Measurements from ENCODE around the gene GID8.

GID8 gene

GRCh38 chr20:62938105-62938888 lies at the start of gene GID8:
GID8 (plus strand) TSS chr20:62938147; CDS start chr20:62941503, 3,356 bp downstream.
- DNase-seq = peak; percentile 41 to 69

GRCh38 chr20:62888406-62888805 lies 49.5 kb upstream of the GID8 start:
- no peak for DNase-seq

- no peak for DNase-seq
Measured at GRCh38 chr20:62888910-62889309, 49.0 kb upstream of the GID8 start.

- no peak for DNase-seq
Measured at GRCh38 chr20:62889411-62889810, 48.5 kb upstream of the GID8 start.

- DNase-seq = no peak
Measured at GRCh38 chr20:62889871-62890270, 48.1 kb upstream of the GID8 start.

- no peak for DNase-seq
Measured at GRCh38 chr20:62890444-62890843, 47.5 kb upstream of the GID8 start.

- DNase-seq = no peak
Measured at GRCh38 chr20:62891111-62891510, 46.8 kb upstream of the GID8 start.

GRCh38 chr20:62892348-62893304 lies 45.3 kb upstream of the GID8 start:
- DNase-seq = no peak

GRCh38 chr20:62893700-62894099 lies 44.2 kb upstream of the GID8 start:
- no peak for DNase-seq

GRCh38 chr20:62894261-62894660 lies 43.7 kb upstream of the GID8 start:
- DNase-seq = no peak

- DNase-seq = no peak
Measured at GRCh38 chr20:62895539-62895938, 42.4 kb upstream of the GID8 start.

GRCh38 chr20:62896526-62896925 lies 41.4 kb upstream of the GID8 start:
- no peak for DNase-seq

GRCh38 chr20:62897666-62898065 lies 40.3 kb upstream of the GID8 start:
- no peak for DNase-seq

- no peak for DNase-seq
Measured at GRCh38 chr20:62898093-62898964, 39.6 kb upstream of the GID8 start.

GRCh38 chr20:62898970-62899632 lies 38.8 kb upstream of the GID8 start:
- DNase-seq = no peak

- peak in 1 of 2 experiments; percentile 57 for DNase-seq
Measured at GRCh38 chr20:62899633-62900051, 38.3 kb upstream of the GID8 start.

- peak; percentile 45 to 90 for DNase-seq
Measured at GRCh38 chr20:62900052-62900691, 37.8 kb upstream of the GID8 start.

GRCh38 chr20:62900692-62901584 lies 37.0 kb upstream of the GID8 start:
- DNase-seq = peak; percentile 59 to 62

- DNase-seq = no peak
Measured at GRCh38 chr20:62901891-62902290, 36.1 kb upstream of the GID8 start.

- no peak for DNase-seq
Measured at GRCh38 chr20:62902926-62903615, 34.9 kb upstream of the GID8 start.
